GM13977 (cell line): ENCODE results near the gene CLEC18A.
"Not testable (repeated sequence)": the region's sequence is repeated elsewhere in the genome, so short reads cannot be mapped to it uniquely, and the experiment has no call there.

ENCODE experiments used
- DNase-seq: peaks from one replicate; pipeline ENCODE4 v3.0.0; 2012; ENCODE audit warnings: low spot score
- in situ Hi-C: fragments of 300-500 bp; cut with MboI; formaldehyde crosslinking; loops from one replicate; pipeline ENCODE4 v1.12.0; 2022; ENCODE audit warnings: low sequenced_read_pairs, low pct_unique_long_range_greater_than_20kb, mixed read lengths, inconsistent platforms; ENCODE audit not compliant: unreplicated experiment

CLEC18A gene

DNA sequence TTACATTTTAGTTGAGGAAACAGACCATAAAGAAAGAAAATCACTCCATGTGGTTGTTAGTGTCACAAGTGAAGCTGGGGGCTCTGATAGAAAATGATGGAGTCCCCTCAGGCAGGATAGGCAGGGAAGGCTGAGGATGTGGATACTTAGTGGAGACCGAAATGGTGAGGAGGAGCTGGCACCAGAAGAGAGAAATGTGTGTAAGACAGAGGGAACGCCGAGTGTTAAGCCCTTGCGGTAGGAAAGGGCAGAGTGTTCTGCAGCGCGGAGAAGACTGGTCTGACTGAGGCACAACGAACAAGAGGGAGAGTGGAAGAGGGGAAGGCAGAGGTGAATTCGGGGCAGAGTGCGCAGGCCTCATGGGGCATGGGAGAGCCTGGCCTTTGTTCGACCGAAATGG, 61.2 kb downstream of the CLEC18A start:
- DNase-seq, in situ Hi-C loops: not testable (repeated sequence)

DNA sequence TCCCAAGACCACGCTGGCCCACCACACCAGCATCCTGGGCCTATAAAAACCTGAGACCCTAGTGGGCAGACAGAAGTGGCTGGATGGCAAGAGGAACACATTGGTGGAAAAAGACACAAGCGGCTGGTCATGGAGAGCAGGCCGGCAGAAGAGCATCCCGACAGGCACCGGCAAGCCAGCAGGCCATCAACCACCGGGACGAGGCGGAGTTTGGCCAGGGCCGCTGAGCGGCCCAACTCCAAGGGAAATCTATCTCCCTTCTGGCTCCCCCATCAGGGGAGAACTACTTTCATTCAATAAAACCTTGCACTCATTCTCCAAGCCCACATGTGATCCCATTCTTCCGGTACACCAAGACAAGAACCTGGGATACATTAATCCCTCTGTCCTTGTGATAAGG, 61.8 kb downstream of the CLEC18A start:
- in situ Hi-C loops, DNase-seq: not testable (repeated sequence)
